Esophagus muscularis mucosa (tissue), 3 donors: Measurements from ENCODE around the gene RAE1.

ENCODE experiments used
- POLR2A ChIP-seq: fragments of 450-650 bp; IDR thresholded peaks from one replicate; pipeline ENCODE4 v1.6.1; 2017; ENCODE audit warnings: antibody characterized with exemption, moderate library complexity, mild to moderate bottlenecking, low read depth
- TF ChIP-seq, protein P1 (sequence below), 3 experiments: fragments of 200-600 bp in 2 of 3; fragments of 450-650 bp in 1 of 3; sonication (generic) in 2 of 3; IDR thresholded peaks; one replicate each; pipeline ENCODE4 v1.5.1; 2017 to 2019; ENCODE audit warnings: antibody characterized with exemption in 3 of 3, mild to moderate bottlenecking in 2 of 3, moderate library complexity in 1 of 3

DNA sequence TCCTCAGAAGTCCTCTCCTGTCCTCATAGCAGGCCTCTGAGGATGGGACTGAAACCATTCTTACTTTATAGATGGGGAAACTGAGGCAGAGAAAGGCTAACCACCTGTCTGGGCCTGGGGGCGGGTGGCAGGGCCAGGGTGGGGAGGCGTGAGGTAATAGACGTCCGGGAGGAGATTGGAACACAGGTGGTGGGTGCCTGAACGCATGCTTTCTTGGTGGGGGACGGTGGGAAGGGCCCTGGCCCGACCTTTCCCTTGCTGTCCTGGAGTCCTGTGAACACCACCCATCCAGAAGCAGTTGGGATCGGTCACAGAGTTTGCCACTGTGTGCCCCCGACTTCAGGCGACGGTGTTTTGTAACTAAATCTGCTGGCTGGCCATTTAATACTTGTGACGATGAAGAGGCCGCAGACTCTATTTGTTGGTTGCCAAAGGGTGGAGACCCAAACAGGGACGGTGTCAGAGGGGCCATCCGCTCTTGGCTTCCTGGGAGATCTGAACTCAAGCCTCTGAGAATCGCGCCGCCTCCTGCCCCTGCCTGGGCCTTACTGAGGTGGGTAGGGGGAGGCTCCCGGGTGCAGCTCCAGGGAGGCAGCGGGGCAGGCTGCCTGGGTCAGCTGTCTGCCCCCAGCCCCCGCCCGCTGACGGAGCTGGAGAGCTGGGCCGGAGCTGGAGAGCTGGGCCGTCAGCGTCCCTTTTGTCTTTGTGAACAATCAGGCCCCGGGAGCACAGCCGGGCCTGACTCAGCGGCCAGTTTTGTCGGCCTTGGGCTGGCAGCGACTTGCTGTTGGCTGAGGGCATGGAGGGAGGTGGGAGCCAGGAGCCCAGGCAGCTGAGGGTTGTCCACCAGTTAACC is 44.3 kb downstream of the RAE1 start:
- TF ChIP-seq, protein P1, sequence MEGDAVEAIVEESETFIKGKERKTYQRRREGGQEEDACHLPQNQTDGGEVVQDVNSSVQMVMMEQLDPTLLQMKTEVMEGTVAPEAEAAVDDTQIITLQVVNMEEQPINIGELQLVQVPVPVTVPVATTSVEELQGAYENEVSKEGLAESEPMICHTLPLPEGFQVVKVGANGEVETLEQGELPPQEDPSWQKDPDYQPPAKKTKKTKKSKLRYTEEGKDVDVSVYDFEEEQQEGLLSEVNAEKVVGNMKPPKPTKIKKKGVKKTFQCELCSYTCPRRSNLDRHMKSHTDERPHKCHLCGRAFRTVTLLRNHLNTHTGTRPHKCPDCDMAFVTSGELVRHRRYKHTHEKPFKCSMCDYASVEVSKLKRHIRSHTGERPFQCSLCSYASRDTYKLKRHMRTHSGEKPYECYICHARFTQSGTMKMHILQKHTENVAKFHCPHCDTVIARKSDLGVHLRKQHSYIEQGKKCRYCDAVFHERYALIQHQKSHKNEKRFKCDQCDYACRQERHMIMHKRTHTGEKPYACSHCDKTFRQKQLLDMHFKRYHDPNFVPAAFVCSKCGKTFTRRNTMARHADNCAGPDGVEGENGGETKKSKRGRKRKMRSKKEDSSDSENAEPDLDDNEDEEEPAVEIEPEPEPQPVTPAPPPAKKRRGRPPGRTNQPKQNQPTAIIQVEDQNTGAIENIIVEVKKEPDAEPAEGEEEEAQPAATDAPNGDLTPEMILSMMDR (IDR thresholded peaks at IDR 0.05): no peak
- TF ChIP-seq POLR2A: no peak
